ENCODE data around the gene MCC.

DNA sequence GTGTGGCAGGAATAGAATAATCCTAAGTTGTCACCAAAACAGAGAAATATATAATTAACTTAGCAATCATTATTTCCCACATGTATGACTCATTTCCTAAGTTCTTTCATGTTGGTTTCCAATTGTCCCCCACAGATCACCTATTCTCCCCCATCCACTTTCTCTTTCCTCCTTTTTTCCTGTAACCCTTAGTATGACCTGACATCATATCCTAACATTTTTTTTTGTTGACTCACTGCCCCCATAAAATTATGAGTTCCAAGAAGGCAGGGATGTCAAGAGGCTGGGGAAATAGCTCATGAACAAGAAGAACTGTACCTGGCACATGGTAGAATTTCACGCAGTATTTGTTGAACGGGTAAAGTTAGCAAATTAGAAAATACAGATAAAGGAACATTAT is 324.9 kb downstream of the MCC start:
- TF ChIP-seq CTCF (conservative IDR thresholded peaks at IDR 0.05) = no peak
- no peak for TF ChIP-seq ZFX (IDR thresholded peaks at IDR 0.05)
